HG03520 (cell line): ENCODE results near the gene TMEM183A.

ENCODE experiments used
- ATAC-seq: cut with Tn5 transposase; IDR thresholded peaks from one replicate; pipeline ENCODE4 v1.9.1; 2021; ENCODE audit warnings: mild to moderate bottlenecking, moderate library complexity; ENCODE audit not compliant: unreplicated experiment

TMEM183A gene

DNA sequence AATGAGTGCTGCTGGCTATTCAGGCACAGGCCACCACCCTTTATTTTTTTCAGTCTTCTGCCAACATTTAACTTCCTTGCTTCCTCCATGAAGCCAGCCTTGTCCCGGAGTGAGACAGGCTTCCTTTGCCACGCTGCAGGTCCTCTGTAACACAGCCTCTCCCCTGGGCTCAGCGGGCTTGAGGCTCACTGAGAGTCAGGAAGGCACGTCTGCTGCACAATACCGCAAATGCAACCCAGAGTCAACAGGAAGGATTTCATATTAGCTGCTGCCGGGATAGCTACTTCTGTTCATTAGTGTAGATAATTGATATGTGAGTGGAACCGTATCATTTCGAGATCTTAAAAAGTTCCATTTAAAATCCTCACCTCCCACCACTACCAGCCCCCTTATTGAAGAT lies 56.1 kb downstream of the TMEM183A start:
- no peak for ATAC-seq

DNA sequence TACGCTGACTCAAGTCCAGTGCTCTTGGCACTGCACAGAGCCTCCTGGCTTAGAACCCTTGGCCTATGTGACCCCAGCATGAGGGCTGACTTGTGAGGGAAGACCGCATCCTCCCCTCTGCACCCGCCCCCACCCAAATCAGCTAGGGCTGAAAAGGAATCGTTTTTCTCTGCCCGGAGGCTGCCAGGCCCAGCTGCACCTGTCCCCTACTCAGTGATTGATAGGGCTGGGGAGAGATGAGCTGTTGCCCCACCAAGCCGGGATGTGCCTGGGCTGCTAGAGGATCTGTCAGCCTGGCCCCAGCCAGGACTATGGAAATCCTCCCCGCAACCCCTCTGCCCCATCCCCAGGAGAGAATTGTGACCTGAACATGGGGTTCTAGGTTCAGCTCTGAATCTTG lies 58.0 kb downstream of the TMEM183A start:
- no peak for ATAC-seq

DNA sequence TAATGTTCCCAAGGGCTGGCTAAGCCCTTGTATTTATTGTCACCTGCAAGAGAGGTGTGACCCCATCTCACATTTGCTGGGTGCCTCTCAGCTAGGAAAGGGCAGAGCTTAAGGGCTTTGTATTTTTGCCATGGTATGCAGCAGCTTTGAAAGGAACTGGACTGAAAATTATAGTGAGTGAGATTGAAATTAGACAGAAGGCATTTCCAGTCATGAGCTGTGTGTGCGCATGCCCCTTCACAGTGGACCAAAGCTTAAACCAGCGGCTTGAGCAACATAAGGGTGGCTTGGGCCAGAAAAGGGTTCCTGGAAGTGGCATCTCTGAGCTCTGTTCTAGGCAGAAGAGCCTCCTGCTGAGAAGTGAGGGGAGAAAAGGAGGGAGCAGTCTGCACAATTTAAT lies 58.8 kb downstream of the TMEM183A start:
- ATAC-seq = no peak

DNA sequence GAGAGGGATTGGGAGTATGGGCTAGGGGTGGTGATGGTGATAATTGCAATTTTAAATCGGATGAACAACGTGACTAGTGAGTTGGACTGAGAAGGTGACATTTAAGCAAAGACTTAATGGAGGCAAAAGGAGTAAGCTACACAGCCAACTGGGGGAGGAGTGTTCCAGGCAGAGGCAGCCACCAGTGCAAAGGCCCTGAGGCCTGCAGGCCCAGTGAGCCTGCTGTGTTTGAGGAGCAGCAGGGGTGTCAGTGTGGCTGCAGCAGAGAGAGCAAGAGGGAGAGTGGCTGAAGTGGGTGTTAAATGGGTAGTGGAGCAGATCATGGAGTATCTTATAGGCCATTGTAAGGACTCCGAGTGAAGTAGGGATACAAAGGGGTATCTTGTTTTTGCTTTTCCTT lies 59.8 kb downstream of the TMEM183A start:
- ATAC-seq = no peak

DNA sequence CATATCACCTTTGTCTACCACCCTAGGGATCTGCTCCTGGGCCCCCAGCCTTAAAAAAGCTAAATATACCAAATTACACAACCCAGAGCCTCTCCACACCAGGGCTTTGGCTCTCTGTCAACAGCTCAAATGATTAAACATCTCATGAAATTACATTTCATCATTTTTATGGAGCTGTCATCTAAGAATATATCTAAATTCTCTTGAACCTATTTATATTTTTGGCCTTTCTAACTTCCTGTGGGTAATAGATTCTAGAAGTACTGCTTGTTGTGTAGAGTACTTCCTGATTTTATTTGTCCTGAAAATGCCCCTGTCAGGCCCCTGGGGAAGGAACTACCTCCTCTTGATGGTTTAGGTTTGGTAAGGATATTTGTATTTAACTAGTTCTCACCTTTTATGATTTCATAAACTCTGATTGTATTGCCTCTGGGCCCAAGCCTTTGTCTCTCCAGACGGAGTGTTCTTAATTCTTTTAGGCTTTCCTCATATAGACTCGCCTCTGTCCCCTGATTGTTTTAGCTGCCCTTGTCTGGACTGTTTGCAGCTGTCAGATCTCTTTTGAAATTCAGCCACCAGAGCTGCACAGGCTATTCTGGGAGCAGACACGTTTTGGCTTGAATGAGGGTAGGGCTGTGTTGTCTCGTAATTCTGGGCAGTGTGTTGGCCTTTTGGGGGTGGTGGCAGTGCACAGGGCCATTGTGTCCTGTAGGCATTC lies 62.0 kb downstream of the TMEM183A start:
- no peak for ATAC-seq

DNA sequence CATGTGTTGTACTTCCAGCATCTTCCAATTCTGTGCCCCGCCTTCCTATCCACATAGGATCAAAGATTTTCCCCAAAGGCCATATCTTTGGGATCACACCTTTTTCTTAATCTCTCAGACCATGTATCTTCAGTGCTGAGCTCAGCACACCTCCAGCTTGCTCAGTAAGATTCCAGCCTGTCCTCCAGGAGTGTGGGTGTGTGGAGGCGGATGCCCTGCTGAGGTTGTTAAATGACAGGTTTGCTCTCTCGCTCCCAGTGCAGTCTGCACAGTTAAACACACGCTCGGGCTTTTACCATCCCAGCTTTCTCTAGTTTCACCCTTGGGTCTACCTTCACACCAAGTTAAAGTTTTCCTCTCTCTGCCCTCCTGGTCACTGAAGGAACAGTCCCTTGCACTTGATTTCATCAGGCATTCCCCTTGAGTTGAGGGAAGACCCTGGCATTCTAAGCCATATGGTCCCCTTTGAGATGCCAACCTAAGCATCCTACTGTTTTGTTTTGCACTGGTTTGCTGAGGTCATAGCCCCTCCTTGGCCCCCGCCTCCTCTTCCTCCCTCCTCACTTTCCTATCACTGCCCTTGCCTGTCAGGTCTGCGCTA lies 64.9 kb downstream of the TMEM183A start:
- ATAC-seq = no peak

DNA sequence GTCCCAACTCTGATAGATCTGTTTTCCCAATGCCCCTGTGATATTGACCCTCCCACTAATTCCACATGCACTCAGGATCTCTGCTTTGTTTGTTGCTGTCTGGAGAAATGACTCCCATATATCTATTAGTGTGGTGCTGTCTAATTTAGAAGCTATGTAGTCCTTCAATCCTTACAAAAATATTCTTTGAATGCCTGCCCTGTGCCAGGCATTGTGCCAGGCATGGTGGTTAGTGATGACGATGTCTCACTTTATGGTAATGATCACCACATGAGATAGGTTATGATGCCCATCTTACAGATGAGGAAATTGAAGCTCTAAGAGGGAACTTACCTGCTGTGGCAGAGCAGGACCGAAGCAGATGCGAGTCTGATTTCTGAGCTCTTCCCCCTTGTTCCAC lies 65.7 kb downstream of the TMEM183A start:
- ATAC-seq = no peak

DNA sequence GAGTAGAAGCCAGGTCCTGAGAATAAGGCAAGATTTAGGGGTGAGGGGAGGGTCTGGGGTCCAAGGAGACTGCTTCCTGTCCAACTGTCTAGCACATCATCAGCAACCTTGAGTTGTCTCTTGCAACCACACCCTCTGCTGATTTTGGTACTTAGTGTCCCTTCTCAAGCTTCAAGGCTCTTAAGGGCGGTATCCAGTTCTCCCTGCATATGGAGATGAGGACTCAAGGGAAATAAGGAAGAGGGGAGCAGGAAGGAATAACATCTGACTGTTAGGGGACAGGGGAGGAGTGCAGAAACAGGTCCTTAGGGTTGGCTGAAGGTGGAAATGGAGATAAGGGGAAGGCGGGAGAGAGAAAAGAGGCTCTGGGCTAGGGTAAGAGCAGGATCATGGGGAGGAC lies 66.3 kb downstream of the TMEM183A start:
- no peak for ATAC-seq
